NCI-H526 treated with DMSO at 0.1 percent for 48 hours (cell line): Measurements from ENCODE around the gene VAV1.
A peak's percentile ranks its signal among the peaks of the same experiment; 100 is the strongest.

Source experiments
- DNase-seq: peaks from one replicate; lab custom pipeline; 2025; lab: John Stamatoyannopoulos, UW

Gene VAV1, protein sequence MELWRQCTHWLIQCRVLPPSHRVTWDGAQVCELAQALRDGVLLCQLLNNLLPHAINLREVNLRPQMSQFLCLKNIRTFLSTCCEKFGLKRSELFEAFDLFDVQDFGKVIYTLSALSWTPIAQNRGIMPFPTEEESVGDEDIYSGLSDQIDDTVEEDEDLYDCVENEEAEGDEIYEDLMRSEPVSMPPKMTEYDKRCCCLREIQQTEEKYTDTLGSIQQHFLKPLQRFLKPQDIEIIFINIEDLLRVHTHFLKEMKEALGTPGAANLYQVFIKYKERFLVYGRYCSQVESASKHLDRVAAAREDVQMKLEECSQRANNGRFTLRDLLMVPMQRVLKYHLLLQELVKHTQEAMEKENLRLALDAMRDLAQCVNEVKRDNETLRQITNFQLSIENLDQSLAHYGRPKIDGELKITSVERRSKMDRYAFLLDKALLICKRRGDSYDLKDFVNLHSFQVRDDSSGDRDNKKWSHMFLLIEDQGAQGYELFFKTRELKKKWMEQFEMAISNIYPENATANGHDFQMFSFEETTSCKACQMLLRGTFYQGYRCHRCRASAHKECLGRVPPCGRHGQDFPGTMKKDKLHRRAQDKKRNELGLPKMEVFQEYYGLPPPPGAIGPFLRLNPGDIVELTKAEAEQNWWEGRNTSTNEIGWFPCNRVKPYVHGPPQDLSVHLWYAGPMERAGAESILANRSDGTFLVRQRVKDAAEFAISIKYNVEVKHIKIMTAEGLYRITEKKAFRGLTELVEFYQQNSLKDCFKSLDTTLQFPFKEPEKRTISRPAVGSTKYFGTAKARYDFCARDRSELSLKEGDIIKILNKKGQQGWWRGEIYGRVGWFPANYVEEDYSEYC

GRCh38 chr19:6772028-6772865 is at the start of gene VAV1:
TSS of gene VAV1 (plus strand) at chr19:6772708. CDS start at chr19:6772808, 100 bp downstream.
- peak; percentile 12 for DNase-seq

DNA sequence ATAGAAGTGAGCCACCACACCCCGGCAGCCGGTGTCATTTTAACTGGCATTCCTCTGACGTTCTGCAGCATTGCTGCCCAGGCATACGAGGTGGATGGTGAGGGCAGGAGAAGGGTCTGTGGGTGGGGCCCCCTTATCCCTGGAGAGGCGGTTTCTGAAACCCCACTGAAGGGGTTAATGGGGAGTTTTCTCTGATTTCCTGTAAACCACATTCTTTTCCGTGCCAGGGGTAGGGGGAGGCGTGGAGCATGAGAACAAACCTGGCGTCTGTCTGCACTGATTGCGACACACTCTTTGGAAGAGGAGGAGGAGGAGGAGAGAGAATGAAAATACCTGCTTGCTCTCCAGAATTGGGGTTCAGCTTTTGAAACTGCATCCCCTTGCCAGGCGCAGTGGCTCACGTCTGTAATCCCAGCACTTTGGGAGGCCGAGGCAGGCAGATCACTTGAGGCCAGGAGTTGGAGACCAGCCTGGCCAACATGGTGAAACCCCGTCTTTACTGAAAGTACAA is 49.3 kb upstream of the VAV1 start:
- DNase-seq = no peak

GRCh38 chr19:6723738-6724137 is 48.8 kb upstream of the VAV1 start:
- no peak for DNase-seq

DNA sequence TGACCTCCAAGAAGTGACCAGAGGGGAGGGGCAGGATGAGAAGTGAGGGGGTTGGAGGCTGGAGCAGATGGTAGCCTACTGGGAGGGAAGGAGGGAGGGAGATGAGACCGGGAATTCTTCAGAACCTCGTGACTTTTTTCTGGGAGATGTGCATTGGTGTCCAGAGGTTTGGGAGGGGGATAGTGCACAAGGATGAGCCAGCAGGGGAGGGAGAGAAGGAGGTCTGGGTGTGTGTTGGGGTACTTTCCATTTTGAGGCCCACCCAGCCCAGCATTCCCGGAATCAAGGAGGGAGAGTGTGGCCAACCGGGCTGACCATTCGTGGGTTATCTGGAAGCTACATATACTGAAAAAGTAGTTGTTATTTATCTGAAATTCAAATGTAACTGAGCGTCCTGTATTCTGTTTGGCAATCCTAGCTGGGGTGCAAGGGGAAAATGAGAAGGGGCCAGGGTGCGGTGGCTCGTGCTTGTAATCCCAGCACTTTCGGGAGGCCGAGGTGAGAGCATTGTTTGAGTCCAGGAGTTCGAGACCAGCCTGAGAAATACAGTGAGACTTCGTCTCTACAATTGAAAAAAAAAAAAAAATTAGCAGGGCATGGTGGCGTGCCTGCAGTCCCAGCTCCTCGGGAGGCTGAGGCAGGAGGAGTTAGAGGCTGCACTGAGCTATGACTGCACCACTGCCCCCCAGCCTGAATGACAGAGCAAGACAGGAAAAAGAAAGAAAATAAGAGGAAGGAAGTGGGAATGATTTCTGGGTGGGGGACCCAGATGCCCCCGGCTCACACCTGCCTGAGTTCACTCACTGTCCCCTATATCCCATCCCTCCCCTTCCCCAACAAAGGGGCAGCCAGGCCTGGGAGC is 47.6 kb upstream of the VAV1 start:
- no peak for DNase-seq

GRCh38 chr19:6725513-6726231 is 46.8 kb upstream of the VAV1 start:
- no peak for DNase-seq

GRCh38 chr19:6728346-6728745 is 44.2 kb upstream of the VAV1 start:
- DNase-seq = no peak

- DNase-seq = no peak
Measured at GRCh38 chr19:6729573-6730152, 42.8 kb upstream of the VAV1 start.

- no peak for DNase-seq
Measured at GRCh38 chr19:6730153-6730804, 42.2 kb upstream of the VAV1 start.

- no peak for DNase-seq
Measured at GRCh38 chr19:6730941-6731670, 41.4 kb upstream of the VAV1 start.

DNA sequence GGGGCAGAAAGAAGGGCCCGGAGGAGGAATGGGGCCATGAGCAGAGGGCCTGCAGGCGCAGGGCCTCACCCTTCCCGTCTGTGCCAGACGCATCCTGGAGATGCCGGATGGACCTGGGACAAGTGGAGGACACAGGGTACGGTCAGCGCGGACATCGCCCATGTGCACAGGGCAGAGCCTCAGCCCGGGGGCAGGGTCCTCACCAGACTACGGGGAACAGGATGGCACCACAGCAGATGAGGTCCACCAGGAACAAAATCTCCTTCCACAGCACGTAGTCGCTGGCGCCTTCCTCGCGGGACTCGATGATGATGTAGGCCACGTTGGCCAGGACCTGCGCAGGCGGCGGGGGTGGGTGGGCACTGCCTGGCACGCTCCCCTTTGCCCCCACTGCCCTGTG is 40.7 kb upstream of the VAV1 start:
- DNase-seq = no peak

- DNase-seq = no peak
Measured at GRCh38 chr19:6732803-6733337, 39.6 kb upstream of the VAV1 start.

DNA sequence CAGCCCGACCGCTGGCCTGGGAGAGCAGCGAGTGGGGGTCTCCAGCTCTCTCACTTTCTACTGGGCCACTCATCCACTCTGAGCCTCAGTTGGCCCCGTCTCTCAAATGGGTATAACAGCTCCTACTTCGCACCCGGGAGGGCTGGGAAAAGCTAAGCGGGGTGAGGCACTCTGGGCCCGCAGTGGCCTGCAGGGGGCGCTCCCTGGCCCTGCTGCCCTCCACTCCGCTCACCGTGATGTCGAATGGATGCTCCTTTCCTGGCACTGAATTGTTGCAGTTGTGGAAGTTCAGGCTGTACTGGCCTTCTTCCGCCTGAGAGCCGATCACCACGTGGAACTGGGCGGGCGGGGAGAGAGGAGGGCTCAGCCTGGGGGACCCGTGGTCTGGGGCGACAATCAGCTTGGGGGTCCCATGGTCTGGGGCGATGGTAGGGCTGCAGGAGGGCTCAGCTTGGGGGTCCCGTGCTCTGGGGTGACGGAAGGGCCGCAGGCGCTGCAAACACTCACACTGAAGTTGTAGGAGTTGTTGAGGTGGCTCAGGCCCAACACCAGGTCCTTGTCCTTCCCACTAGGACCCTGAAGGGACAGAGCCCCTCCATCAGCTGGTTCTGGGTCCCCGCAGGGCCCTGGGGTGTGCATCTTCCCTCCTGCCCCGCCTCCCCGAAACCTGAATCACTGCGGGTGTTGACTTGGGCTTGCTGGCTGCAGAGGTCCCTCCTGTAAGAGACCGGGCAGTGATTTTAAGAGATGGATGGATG is 39.0 kb upstream of the VAV1 start:
- no peak for DNase-seq

- no peak for DNase-seq
Measured at GRCh38 chr19:6734096-6734696, 38.3 kb upstream of the VAV1 start.

GRCh38 chr19:6735181-6735911 is 37.2 kb upstream of the VAV1 start:
- no peak for DNase-seq

DNA sequence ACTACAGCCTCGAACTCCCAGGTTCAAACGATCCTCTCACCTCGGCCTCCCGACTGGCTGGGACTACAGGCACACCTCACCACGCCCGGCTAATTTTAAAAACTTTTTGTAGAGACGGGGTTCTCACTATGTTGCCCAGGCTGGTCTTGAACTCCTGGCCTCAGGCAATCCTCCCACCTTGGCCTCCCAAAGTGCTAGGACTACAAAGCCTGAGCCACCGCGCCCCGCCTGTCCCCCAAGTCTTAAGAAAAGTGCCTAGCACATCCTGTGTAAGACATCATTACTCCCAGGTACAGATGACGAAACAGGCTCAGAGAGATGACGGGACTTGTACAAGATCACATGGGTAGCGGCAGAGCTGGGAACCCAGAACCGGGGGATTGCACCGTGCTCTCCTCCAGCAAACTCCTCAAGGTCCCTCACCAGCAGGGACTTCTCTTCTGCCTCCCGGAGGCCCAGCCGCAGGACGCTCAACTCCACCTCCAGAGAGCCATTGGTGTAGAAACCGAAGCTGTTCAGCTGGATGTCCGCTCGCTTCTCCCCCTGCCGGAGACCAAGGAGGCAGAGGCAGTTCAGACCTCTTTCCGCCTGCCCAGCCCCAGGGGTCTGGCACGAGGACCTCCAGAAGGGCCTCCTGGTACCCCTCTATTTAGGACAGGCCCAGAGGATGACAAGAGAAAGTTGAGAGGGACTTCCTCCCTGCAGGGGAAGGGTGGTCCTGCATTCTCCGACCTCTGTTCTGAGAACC is 36.2 kb upstream of the VAV1 start:
- DNase-seq = peak; percentile 27

DNA sequence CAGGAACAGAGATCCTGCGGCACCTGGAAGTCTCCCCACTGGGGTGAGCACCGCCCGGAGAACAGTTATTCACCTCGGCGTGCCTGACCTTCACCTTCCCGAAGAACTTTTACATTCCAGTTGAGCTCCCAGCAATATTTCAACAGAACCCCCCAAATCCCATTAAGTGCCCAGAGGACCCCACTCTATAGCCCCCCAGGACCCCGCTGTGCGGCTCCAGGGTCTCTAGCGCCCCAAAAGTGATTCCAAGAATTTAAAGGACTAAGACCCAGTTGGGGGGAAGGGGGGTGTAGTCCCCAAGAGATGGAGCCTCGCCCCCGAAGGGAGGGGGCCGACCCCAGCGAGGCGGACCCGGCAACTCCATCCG is 35.6 kb upstream of the VAV1 start:
- DNase-seq = no peak
